Amniotic epithelial cell (primary cell): ENCODE data around the gene ANKRD18A.

Source experiments
- DNase-seq: peaks from one replicate; pipeline ENCODE4 v3.0.0-alpha.2; 2010; ENCODE audit warnings: low read depth

ANKRD18A gene

GRCh38 chr9:38529317-38529716 is 91.1 kb downstream of the ANKRD18A start:
- no peak for DNase-seq

DNA sequence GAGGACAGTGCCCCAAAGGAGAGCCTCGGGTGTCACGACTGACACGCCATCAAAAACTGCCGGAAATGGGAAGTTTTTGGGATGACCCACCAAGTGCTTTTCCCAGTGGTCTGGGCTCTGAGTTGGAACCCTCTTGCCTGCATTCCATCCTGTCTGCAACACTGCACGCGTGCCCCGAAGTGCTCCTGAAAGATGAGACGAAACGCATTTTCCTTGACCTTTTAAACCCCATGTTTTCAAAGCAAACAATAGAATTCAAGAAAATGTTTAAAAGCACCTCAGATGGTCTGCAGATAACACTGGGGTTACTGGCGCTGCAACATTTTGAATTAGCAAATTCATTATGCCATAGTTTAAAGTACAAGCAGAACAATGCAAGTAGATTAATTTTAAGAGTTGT is 92.9 kb downstream of the ANKRD18A start:
- no peak for DNase-seq

- DNase-seq = no peak
These were observed 93.8 kb downstream of the ANKRD18A start for GRCh38 chr9:38526591-38526990.

- DNase-seq = no peak
These were observed 97.3 kb downstream of the ANKRD18A start for GRCh38 chr9:38523121-38523520.

GRCh38 chr9:38521762-38522161 is 98.6 kb downstream of the ANKRD18A start:
- no peak for DNase-seq
